Endothelial cell of umbilical vein (primary cell): Measurements from ENCODE around the gene PCED1B. TPM values are rescaled to one million over a fixed set of nuclear protein-coding genes. Genes with fewer than 3 reads are reported as not detected.

ENCODE experiments used
- BruUV-seq: library from RNA; stranded (reverse); fragments of 400-500 nt; replicated peaks from 2 replicates; lab custom pipeline; 2021; lab: Mats Ljungman, UMichigan
- CTCF ChIA-PET: fragments of 300-600, 350-600 bp; sonication (Branson Sonifier 250); formaldehyde crosslinking; loops from one replicate; lab custom pipeline; 2021; ENCODE audit warnings: antibody characterized with exemption, inconsistent platforms; lab: Charles Lee
- POLR2A ChIA-PET: fragments of 300-600, 350-600 bp; sonication (Branson Sonifier 250); formaldehyde crosslinking; loops from one replicate; lab custom pipeline; 2021; ENCODE audit warnings: antibody characterized with exemption, inconsistent platforms; lab: Charles Lee
- DNase-seq: peaks from one replicate; pipeline ENCODE4 v3.0.0-alpha.2; 2011; ENCODE audit warnings: low read depth, low spot score
- FAIRE-seq: peaks from 2 replicates; lab custom pipeline; 2011; peaks lifted over from hg19 to GRCh38; lab: Jason Lieb, UNC
- H2AFZ ChIP-seq: 2 replicates; pipeline ENCODE4 v1.6.0; 2012; ENCODE audit warnings: low read depth, low read length, control low read depth, inconsistent platforms
- H3K27ac ChIP-seq: 2 replicates; pipeline ENCODE4 v1.5.1; 2011; ENCODE audit warnings: low read depth, mild to moderate bottlenecking, control low read depth, low read length, moderate library complexity; ENCODE audit not compliant: insufficient read depth
- H3K27me3 ChIP-seq, 2 experiments: 2 replicates each; pipeline versions ENCODE4 v1.6.0 to v1.6.1; 2011; ENCODE audit warnings: low read length in 2 of 2, mixed read lengths in 1 of 2; ENCODE audit not compliant: control insufficient read depth in 2 of 2, insufficient read depth in 2 of 2
- H3K36me3 ChIP-seq, 2 experiments: 2 replicates in 1 of 2; 3 replicates in 1 of 2; pipeline ENCODE4 v1.5.1; 2011; ENCODE audit warnings: low read length in 2 of 2, mild to moderate bottlenecking in 1 of 2, moderate library complexity in 1 of 2; ENCODE audit not compliant: control insufficient read depth in 2 of 2, insufficient read depth in 2 of 2; ENCODE audit errors: extremely low read depth in 1 of 2
- H3K4me1 ChIP-seq: 3 replicates; pipeline ENCODE4 v1.5.1; 2011; ENCODE audit warnings: mild to moderate bottlenecking, low read length; ENCODE audit not compliant: control insufficient read depth, insufficient read depth; ENCODE audit errors: extremely low read depth
- H3K4me2 ChIP-seq: 2 replicates; pipeline ENCODE4 v1.6.1; 2011; ENCODE audit warnings: low read length, control low read depth, mixed read lengths; ENCODE audit not compliant: insufficient read depth
- H3K4me3 ChIP-seq, 3 experiments: fragments of 200-600 bp in 1 of 3; sonication (generic), shearing (Covaris generic) in 1 of 3; replicated peaks in 1 of 3; 2 replicates each; pipeline ENCODE4 v1.5.1; 2011 to 2016; ENCODE audit warnings: control low read depth in 3 of 3, low read length in 3 of 3, mild to moderate bottlenecking in 2 of 3, inconsistent platforms in 1 of 3, low read depth in 1 of 3, moderate library complexity in 1 of 3; ENCODE audit not compliant: insufficient read depth in 1 of 3
- H3K79me2 ChIP-seq: 2 replicates; pipeline ENCODE4 v1.6.0; 2012; ENCODE audit warnings: low read length, inconsistent platforms; ENCODE audit not compliant: control insufficient read depth, insufficient read depth
- H3K9ac ChIP-seq: replicated peaks from 2 replicates; pipeline ENCODE3; 2011; ENCODE audit warnings: low read length, control low read depth; ENCODE audit not compliant: insufficient read depth; ENCODE audit errors: extremely low read depth
- H3K9me1 ChIP-seq: replicated peaks from 3 replicates; pipeline ENCODE4 v1.6.0; 2011; ENCODE audit warnings: mild to moderate bottlenecking, low read length; ENCODE audit not compliant: control insufficient read depth, insufficient read depth; ENCODE audit errors: extremely low read depth
- H3K9me3 ChIP-seq: replicated peaks from 2 replicates; pipeline ENCODE4 v1.5.1; 2012; ENCODE audit warnings: low read length, inconsistent platforms; ENCODE audit not compliant: control insufficient read depth, insufficient read depth
- H4K20me1 ChIP-seq: replicated peaks from 2 replicates; pipeline ENCODE3; 2011; ENCODE audit warnings: mild to moderate bottlenecking, low read length; ENCODE audit not compliant: control insufficient read depth, insufficient read depth; ENCODE audit errors: extremely low read depth
- CTCF ChIP-seq, 2 donors: IDR thresholded peaks; 1 replicate in 1 of 2; 2 replicates in 1 of 2; pipeline ENCODE4 v1.5.1; 2011; ENCODE audit warnings: low read length in 2 of 2, mild to moderate bottlenecking in 2 of 2, moderate library complexity in 2 of 2, control low read depth in 1 of 2, inconsistent platforms in 1 of 2, low read depth in 1 of 2; ENCODE audit not compliant: insufficient read depth in 1 of 2; ENCODE audit errors: extremely low read depth in 1 of 2
- EZH2 ChIP-seq: IDR thresholded peaks from 2 replicates; pipeline ENCODE4 v1.6.1; 2012; ENCODE audit warnings: borderline replicate concordance, low read depth, mild to moderate bottlenecking, moderate library complexity, low read length, inconsistent platforms; ENCODE audit not compliant: severe bottlenecking
- FOS ChIP-seq: IDR thresholded peaks from 2 replicates; pipeline ENCODE4 v1.6.1; 2011; ENCODE audit warnings: mild to moderate bottlenecking, low read length, moderate library complexity, borderline replicate concordance; ENCODE audit not compliant: insufficient read depth
- GATA2 ChIP-seq: IDR thresholded peaks from 2 replicates; pipeline ENCODE4 v1.7.0; 2011; ENCODE audit warnings: low read depth, mild to moderate bottlenecking, moderate library complexity, mixed read lengths, low read length; ENCODE audit not compliant: insufficient read length, insufficient read depth
- JUN ChIP-seq: IDR thresholded peaks from 2 replicates; pipeline ENCODE4 v1.6.1; 2011; ENCODE audit warnings: borderline replicate concordance, low read depth; ENCODE audit not compliant: insufficient read length, insufficient read depth
- MAX ChIP-seq: IDR thresholded peaks from 2 replicates; pipeline ENCODE4 v1.6.1; 2011; ENCODE audit not compliant: insufficient read depth, insufficient read length
- MYC ChIP-seq: IDR thresholded peaks from one replicate; pipeline ENCODE4 v1.6.1; 2011; ENCODE audit warnings: mild to moderate bottlenecking, low read depth, low read length
- POLR2A ChIP-seq: IDR thresholded peaks from 2 replicates; pipeline ENCODE4 v1.6.1; 2012; ENCODE audit warnings: low read depth, mild to moderate bottlenecking, control low read depth, low read length
- POLR2AphosphoS5 ChIP-seq: IDR thresholded peaks from 2 replicates; pipeline ENCODE4 v1.6.1; 2012; ENCODE audit warnings: low read depth, mild to moderate bottlenecking, control low read depth, low read length, moderate library complexity; ENCODE audit not compliant: insufficient read depth
- dilution Hi-C: fragments of 300-500 bp; cut with MboI; formaldehyde crosslinking; loops from one replicate; pipeline ENCODE4 v1.15.0; 2019; ENCODE audit warnings: low sequenced_read_pairs; ENCODE audit not compliant: extremely low pct_ligation_motif_present
- intact Hi-C: fragments of 100-400 bp; cut with micrococcal nuclease; formaldehyde crosslinking; loops from one replicate; pipeline ENCODE4 v1.10.0; 2022
- polyA plus RNA-seq, 4 experiments: library from polyadenylated mRNA; depleted of rRNA in 3 of 4; stranded (reverse) in 3 of 4; unstranded in 1 of 4; fragments of >200 nt; gene quantifications; 2 replicates each; pipeline versions ENCODE4 v1.2.1 to v1.2.3, GENCODE V29; 2011 to 2012; ENCODE audit warnings: missing spikeins in 1 of 4
- total RNA-seq: library from RNA; stranded (reverse); gene quantifications from 2 replicates; pipeline ENCODE4 v1.2.3, GENCODE V29; 2021

The PCED1B gene
- total and polyA plus RNA-seq, 2 donors (not counting 3 experiments of a cell fraction or from before 2014, with no cell fraction given) = 1.7 to 2.6 TPM

- Histone ChIP-seq H3K4me3 (no peak overlapping the region), H3K79me2 (no peaks in the 10 kb centered on the region), H3K9me1 (no peaks in the 10 kb centered on the region), H2AFZ (no peak overlapping the region), H4K20me1 (no peaks in the 10 kb centered on the region), H3K4me2 (no peak overlapping the region), H3K27me3 (no peaks in the 10 kb centered on the region), H3K9me3 (no peaks in the 10 kb centered on the region), H3K9ac (no peak overlapping the region), H3K36me3 (no peaks in the 10 kb centered on the region), H3K27ac (no peak overlapping the region), H3K4me1 (no peaks in the 10 kb centered on the region)
- TF ChIP-seq CTCF (IDR thresholded peaks at IDR 0.05; ENCODE audit: extremely low read depth in 1 of 2, insufficient read depth in 1 of 2, low read depth in 1 of 2, low read length in 2 of 2) (no peak), POLR2AphosphoS5 (no peak), POLR2A (no peak), MAX (no peak), EZH2 (no peak)
- DNase-seq (no peak), FAIRE-seq (no peak)
- no TSS peak for BruUV-seq
- dilution Hi-C loops = no loop called here
- ChIA-PET CTCF (interaction anchor here (0.8 to 1.8 kb wide), 3 partner anchors 15 to 359 kb away, joined by 3 to 8 read pairs (median 3); no protein-coding TSS in a partner anchor), POLR2A (no interaction called here)
- intact Hi-C loops = loop anchor here (10.0 kb wide), 1 partner anchor 506 kb away; no protein-coding TSS in a partner anchor
These were observed 40.3 kb upstream of the PCED1B start for GRCh38 chr12:47039079-47039478.

- Histone ChIP-seq H3K36me3 (no peaks in the 10 kb centered on the region), H3K9me1 (no peaks in the 10 kb centered on the region), H3K4me1 (no peaks in the 10 kb centered on the region), H2AFZ (no peak overlapping the region), H3K9ac (no peak overlapping the region), H3K4me3 (no peak overlapping the region), H3K27me3 (no peaks in the 10 kb centered on the region), H3K27ac (no peak overlapping the region), H3K4me2 (no peak overlapping the region), H4K20me1 (no peaks in the 10 kb centered on the region), H3K79me2 (no peaks in the 10 kb centered on the region), H3K9me3 (no peaks in the 10 kb centered on the region)
- DNase-seq (no peak), FAIRE-seq (no peak)
- intact Hi-C loops (loop anchor here (10.0 kb wide), 1 partner anchor 505 kb away; no protein-coding TSS in a partner anchor), dilution Hi-C loops (no loop called here)
- CTCF ChIA-PET = interaction anchor here (0.7 to 1.8 kb wide), 3 partner anchors 14 to 358 kb away, joined by 3 to 8 read pairs (median 3); no protein-coding TSS in a partner anchor
- POLR2A ChIA-PET = no interaction called here
- TF ChIP-seq MYC (no peak), MAX (no peak), JUN (no peak), GATA2 (no peak), FOS (no peak), POLR2AphosphoS5 (no peak), EZH2 (no peak), POLR2A (no peak), CTCF (IDR thresholded peaks at IDR 0.05; ENCODE audit: extremely low read depth in 1 of 2, insufficient read depth in 1 of 2, low read depth in 1 of 2, low read length in 2 of 2) (no peak)
- no TSS peak for BruUV-seq
These were observed 39.7 kb upstream of the PCED1B start for GRCh38 chr12:47039756-47040155.
